Amniotic stem cell (primary cell): ENCODE measurements around the gene ZNF662.

ENCODE experiments used
- DNase-seq: peaks from one replicate; lab custom pipeline; 2025; lab: John Stamatoyannopoulos, UW

Gene ZNF662

GRCh38 chr3:42936157-42936981, 30.4 kb downstream of the ZNF662 start:
- DNase-seq = no peak

- no peak for DNase-seq
Observed at GRCh38 chr3:42937334-42937733, 31.4 kb downstream of the ZNF662 start.

GRCh38 chr3:42942693-42943092, 36.8 kb downstream of the ZNF662 start:
- no peak for DNase-seq

- no peak for DNase-seq
Observed at GRCh38 chr3:42946050-42946449, 40.1 kb downstream of the ZNF662 start.

- DNase-seq = no peak
Observed at GRCh38 chr3:42957573-42957972, 51.6 kb downstream of the ZNF662 start.

GRCh38 chr3:42960282-42960681, 54.3 kb downstream of the ZNF662 start:
- no peak for DNase-seq

GRCh38 chr3:42960786-42961185, 54.8 kb downstream of the ZNF662 start:
- no peak for DNase-seq

- DNase-seq = peak; percentile 42
Observed at GRCh38 chr3:42961633-42962032, 55.7 kb downstream of the ZNF662 start.

- no peak for DNase-seq
Observed at GRCh38 chr3:42963269-42963668, 57.3 kb downstream of the ZNF662 start.

- DNase-seq = no peak
Observed at GRCh38 chr3:42964266-42964665, 58.3 kb downstream of the ZNF662 start.
